GM12892 (cell line): ENCODE measurements around the gene CATSPERE.

ENCODE experiments used
- POLR2A ChIP-seq: IDR thresholded peaks from 2 replicates; pipeline ENCODE4 v1.6.1; 2011; ENCODE audit warnings: low read depth, low read length, control low read depth
- POLR2AphosphoS5 ChIP-seq: IDR thresholded peaks from 2 replicates; pipeline ENCODE4 v1.6.1; 2011; ENCODE audit warnings: low read depth, low read length, control low read depth
- TAF1 ChIP-seq: IDR thresholded peaks from 2 replicates; pipeline ENCODE4 v1.6.1; 2011; ENCODE audit warnings: low read depth, mild to moderate bottlenecking, control low read depth, low read length, borderline replicate concordance

GRCh38 chr1:244536316-244536715 is 75.2 kb downstream of the CATSPERE start:
- TF ChIP-seq POLR2A (no peak), POLR2AphosphoS5 (no peak), TAF1 (no peak)
